COLO668 (cell line): Measurements from ENCODE around the gene KLK3.
"Not testable (repeated sequence)": the region's sequence is repeated elsewhere in the genome, so short reads cannot be mapped to it uniquely, and the experiment has no call there.

Experiments
- DNase-seq: peaks from one replicate; lab custom pipeline; 2025; ENCODE audit not compliant: unreplicated experiment; lab: John Stamatoyannopoulos, UW

Gene KLK3

GRCh38 chr19:50859849-50860248, 5.1 kb downstream of the KLK3 start:
- no peak for DNase-seq

- no peak for DNase-seq
Observed at GRCh38 chr19:50861010-50861409, 6.3 kb downstream of the KLK3 start.

- no peak for DNase-seq
Observed at GRCh38 chr19:50861496-50862286, 7.0 kb downstream of the KLK3 start.

- DNase-seq, result no peak
Observed at GRCh38 chr19:50869479-50869878, 14.8 kb downstream of the KLK3 start.

DNA sequence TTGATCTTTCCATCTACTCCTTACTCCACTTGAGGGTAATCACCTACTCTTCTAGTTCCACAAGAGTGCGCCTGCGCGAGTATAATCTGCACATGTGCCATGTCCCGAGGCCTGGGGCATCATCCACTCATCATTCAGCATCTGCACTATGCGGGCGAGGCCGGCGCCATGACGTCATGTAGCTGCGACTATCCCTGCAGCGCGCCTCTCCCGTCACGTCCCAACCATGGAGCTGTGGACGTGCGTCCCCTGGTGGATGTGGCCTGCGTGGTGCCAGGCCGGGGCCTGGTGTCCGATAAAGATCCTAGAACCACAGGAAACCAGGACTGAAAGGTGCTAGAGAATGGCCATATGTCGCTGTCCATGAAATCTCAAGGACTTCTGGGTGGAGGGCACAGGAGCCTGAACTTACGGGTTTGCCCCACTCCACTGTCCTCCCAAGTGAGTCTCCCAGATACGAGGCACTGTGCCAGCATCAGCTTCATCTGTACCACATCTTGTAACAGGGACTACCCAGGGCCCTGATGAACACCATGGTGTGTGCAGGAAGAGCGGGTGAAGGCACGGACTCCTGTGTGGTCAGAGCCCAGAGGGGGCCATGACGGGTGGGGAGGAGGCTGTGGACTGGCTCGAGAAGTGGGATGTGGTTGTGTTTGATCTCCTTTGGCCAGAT, 15.8 kb downstream of the KLK3 start:
- no peak for DNase-seq

DNA sequence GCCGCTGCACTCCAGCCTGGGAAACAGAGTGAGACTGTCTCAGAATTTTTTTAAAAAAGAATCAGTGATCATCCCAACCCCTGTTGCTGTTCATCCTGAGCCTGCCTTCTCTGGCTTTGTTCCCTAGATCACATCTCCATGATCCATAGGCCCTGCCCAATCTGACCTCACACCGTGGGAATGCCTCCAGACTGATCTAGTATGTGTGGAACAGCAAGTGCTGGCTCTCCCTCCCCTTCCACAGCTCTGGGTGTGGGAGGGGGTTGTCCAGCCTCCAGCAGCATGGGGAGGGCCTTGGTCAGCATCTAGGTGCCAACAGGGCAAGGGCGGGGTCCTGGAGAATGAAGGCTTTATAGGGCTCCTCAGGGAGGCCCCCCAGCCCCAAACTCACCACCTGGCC, 18.3 kb downstream of the KLK3 start, which contains the start of gene KLK2:
KLK2 (plus strand) TSS at position 384 of the 400 bp plus-strand sequence. CDS start 35 bp downstream, outside the sequence.
- no peak for DNase-seq

- no peak for DNase-seq
Observed at GRCh38 chr19:50874211-50874610, 19.5 kb downstream of the KLK3 start.

- DNase-seq, result no peak
Observed at GRCh38 chr19:50875795-50876422, 21.2 kb downstream of the KLK3 start.

DNA sequence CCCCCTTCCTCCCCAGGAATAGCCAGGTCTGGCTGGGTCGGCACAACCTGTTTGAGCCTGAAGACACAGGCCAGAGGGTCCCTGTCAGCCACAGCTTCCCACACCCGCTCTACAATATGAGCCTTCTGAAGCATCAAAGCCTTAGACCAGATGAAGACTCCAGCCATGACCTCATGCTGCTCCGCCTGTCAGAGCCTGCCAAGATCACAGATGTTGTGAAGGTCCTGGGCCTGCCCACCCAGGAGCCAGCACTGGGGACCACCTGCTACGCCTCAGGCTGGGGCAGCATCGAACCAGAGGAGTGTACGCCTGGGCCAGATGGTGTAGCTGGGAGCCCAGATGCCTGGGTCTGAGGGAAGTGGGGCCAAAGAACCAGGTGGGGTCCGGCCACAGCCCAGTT, 21.7 kb downstream of the KLK3 start:
- DNase-seq, result no peak

GRCh38 chr19:50877338-50877737, 22.6 kb downstream of the KLK3 start:
- peak; percentile 88 for DNase-seq

DNA sequence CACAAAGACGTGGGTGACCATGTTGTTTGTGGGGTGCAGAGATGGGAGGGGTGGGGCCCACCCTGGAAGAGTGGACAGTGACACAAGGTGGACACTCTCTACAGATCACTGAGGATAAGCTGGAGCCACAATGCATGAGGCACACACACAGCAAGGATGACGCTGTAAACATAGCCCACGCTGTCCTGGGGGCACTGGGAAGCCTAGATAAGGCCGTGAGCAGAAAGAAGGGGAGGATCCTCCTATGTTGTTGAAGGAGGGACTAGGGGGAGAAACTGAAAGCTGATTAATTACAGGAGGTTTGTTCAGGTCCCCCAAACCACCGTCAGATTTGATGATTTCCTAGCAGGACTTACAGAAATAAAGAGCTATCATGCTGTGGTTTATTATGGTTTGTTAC, 24.1 kb downstream of the KLK3 start:
- no peak for DNase-seq

GRCh38 chr19:50880241-50880640, 25.5 kb downstream of the KLK3 start:
- no peak for DNase-seq

DNA sequence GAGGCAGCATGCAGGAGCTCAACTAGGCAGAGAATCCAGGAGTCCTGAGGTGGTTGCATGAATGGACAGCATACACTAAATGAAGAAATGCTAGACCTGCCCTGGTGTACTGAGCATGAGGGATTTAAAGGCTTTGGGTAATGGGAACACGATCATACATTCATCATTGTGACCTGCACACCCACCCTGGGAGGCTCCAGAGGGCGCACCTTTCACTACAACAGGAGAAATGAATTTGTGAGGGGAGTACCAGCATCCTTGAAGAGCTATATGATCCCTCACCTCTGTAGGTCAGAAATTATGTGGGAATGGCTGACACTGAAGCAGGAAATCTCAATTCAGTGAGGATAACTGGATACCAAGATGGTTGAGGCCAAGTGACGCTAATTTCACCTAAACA, 27.5 kb downstream of the KLK3 start:
- DNase-seq, result no peak

- DNase-seq, result no peak
Observed at GRCh38 chr19:50889638-50890037, 34.9 kb downstream of the KLK3 start.

GRCh38 chr19:50890422-50891252, 35.9 kb downstream of the KLK3 start:
- DNase-seq, result no peak

GRCh38 chr19:50891253-50891625, 36.5 kb downstream of the KLK3 start:
- no peak for DNase-seq

DNA sequence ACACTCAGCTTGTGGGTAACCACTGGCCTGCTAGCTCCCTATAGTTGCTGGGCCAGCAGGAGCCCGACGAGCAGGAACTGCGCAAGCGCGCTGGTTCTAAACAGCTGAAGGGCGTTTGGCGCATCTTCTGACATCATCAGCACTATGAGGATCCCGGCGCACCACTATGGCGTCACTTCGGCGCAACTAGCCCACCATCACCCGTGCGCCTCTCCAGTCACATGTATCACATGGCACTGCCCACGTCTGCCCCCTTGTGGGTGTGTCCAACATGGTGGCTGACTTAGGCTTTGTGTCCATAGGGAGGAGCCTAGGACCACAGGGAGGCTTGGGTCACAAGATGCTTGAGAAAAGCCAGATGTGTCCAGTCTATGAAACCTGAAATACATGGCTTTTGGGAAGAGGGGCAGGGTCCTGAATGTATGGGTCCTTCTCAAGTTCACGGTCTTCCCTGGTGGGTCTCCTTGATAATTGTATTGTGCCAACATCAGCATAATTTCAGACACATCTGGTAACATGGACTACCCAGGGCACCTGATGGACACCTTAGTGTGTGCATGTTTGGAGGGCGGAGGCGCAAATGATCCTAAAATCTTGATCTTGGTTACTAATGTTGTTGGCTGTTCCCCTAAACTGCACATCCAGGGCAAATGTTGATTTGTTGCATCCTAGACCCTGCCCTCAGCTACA, 38.5 kb downstream of the KLK3 start:
- peak; percentile 53 for DNase-seq

GRCh38 chr19:50894478-50895356, 40.0 kb downstream of the KLK3 start:
- DNase-seq, result peak; percentile 8

GRCh38 chr19:50896089-50896590, 41.4 kb downstream of the KLK3 start:
- DNase-seq, result not testable (repeated sequence)
